T-helper 2 cell treated with Interferon-gamma antibody and Interleukin-4, amounts not matched to agents 5 μg/mL and 100 μg/mL, for 36 hours (primary cell): ENCODE data around the gene UBE2J1.

ENCODE experiments used
- DNase-seq: peaks from one replicate; pipeline ENCODE4 v3.0.0; 2021; ENCODE audit warnings: low spot score
- H3K27ac Mint-ChIP-seq: one replicate; pipeline ENCODE4 v1.8.0; 2021; ENCODE audit warnings: mild to moderate bottlenecking, mixed read lengths
- H3K27me3 Mint-ChIP-seq: one replicate; pipeline ENCODE4 v1.8.0; 2021; ENCODE audit warnings: low read depth, mixed read lengths
- H3K36me3 Mint-ChIP-seq: one replicate; pipeline ENCODE4 v1.8.0; 2021; ENCODE audit warnings: low read depth, mixed read lengths
- H3K4me1 Mint-ChIP-seq: one replicate; pipeline ENCODE4 v1.8.0; 2021; ENCODE audit warnings: low read depth, mixed read lengths
- H3K4me3 Mint-ChIP-seq: one replicate; pipeline ENCODE4 v1.8.0; 2022; ENCODE audit warnings: mild to moderate bottlenecking, moderate library complexity, mixed read lengths
- H3K9me3 Mint-ChIP-seq: one replicate; pipeline ENCODE4 v1.8.0; 2021; ENCODE audit warnings: mixed read lengths

UBE2J1 gene

GRCh38 chr6:89379281-89379680, 26.8 kb upstream of the UBE2J1 start:
- Mint-ChIP-seq H3K27ac (no peak overlapping the region), H3K36me3 (peaks cover 2% of the 10 kb centered on the region), H3K4me1 (peaks cover 19% of the 10 kb centered on the region), H3K9me3 (no peaks in the 10 kb centered on the region), H3K27me3 (no peaks in the 10 kb centered on the region), H3K4me3 (no peak overlapping the region)
- no peak for DNase-seq

GRCh38 chr6:89378628-89379027, 26.1 kb upstream of the UBE2J1 start:
- no peak overlapping the region for H3K27ac Mint-ChIP-seq
- peaks cover 2% of the 10 kb centered on the region for H3K36me3 Mint-ChIP-seq
- DNase-seq = no peak
- no peaks in the 10 kb centered on the region for H3K27me3 Mint-ChIP-seq
- peaks cover 24% of the 10 kb centered on the region for H3K4me1 Mint-ChIP-seq
- H3K9me3 Mint-ChIP-seq = no peaks in the 10 kb centered on the region
- no peak overlapping the region for H3K4me3 Mint-ChIP-seq

GRCh38 chr6:89375427-89376267, 23.1 kb upstream of the UBE2J1 start:
- peak; percentile 76 for DNase-seq
- no peaks in the 10 kb centered on the region for H3K9me3 Mint-ChIP-seq
- H3K27ac Mint-ChIP-seq = peak overlapping the region; percentile 31
- no peaks in the 10 kb centered on the region for H3K27me3 Mint-ChIP-seq
- H3K36me3 Mint-ChIP-seq = no peaks in the 10 kb centered on the region
- H3K4me1 Mint-ChIP-seq = peaks cover 37% of the 10 kb centered on the region
- no peak overlapping the region for H3K4me3 Mint-ChIP-seq

- no peaks in the 10 kb centered on the region for H3K9me3 Mint-ChIP-seq
- no peaks in the 10 kb centered on the region for H3K36me3 Mint-ChIP-seq
- no peaks in the 10 kb centered on the region for H3K27me3 Mint-ChIP-seq
- peaks cover 37% of the 10 kb centered on the region for H3K4me1 Mint-ChIP-seq
- peak overlapping the region; percentile 50 for H3K4me3 Mint-ChIP-seq
- H3K27ac Mint-ChIP-seq = peak overlapping the region; percentile 80
- DNase-seq = peak; percentile 26
These were observed 20.0 kb upstream of the UBE2J1 start for GRCh38 chr6:89372506-89372901.

GRCh38 chr6:89371849-89372505, 19.5 kb upstream of the UBE2J1 start:
- H3K36me3 Mint-ChIP-seq = no peaks in the 10 kb centered on the region
- H3K9me3 Mint-ChIP-seq = no peaks in the 10 kb centered on the region
- peak; percentile 72 for DNase-seq
- peak overlapping the region; percentile 50 for H3K4me3 Mint-ChIP-seq
- peaks cover 37% of the 10 kb centered on the region for H3K4me1 Mint-ChIP-seq
- peak overlapping the region; percentile 80 for H3K27ac Mint-ChIP-seq
- no peaks in the 10 kb centered on the region for H3K27me3 Mint-ChIP-seq

GRCh38 chr6:89368999-89369398, 16.5 kb upstream of the UBE2J1 start:
- Mint-ChIP-seq H3K36me3 (no peaks in the 10 kb centered on the region), H3K4me3 (no peak overlapping the region), H3K4me1 (peaks cover 27% of the 10 kb centered on the region), H3K27me3 (no peaks in the 10 kb centered on the region), H3K27ac (no peak overlapping the region), H3K9me3 (no peaks in the 10 kb centered on the region)
- no peak for DNase-seq

- no peaks in the 10 kb centered on the region for H3K27me3 Mint-ChIP-seq
- no peak overlapping the region for H3K27ac Mint-ChIP-seq
- H3K9me3 Mint-ChIP-seq = no peaks in the 10 kb centered on the region
- peaks cover 25% of the 10 kb centered on the region for H3K4me1 Mint-ChIP-seq
- no peaks in the 10 kb centered on the region for H3K36me3 Mint-ChIP-seq
- H3K4me3 Mint-ChIP-seq = no peak overlapping the region
- peak; percentile 30 for DNase-seq
These were observed 15.6 kb upstream of the UBE2J1 start for GRCh38 chr6:89368107-89368506.

GRCh38 chr6:89364586-89364985, 12.1 kb upstream of the UBE2J1 start:
- Mint-ChIP-seq H3K4me3 (no peak overlapping the region), H3K36me3 (peaks cover 2% of the 10 kb centered on the region), H3K27me3 (no peaks in the 10 kb centered on the region), H3K4me1 (peaks cover 28% of the 10 kb centered on the region), H3K27ac (no peak overlapping the region), H3K9me3 (no peaks in the 10 kb centered on the region)
- DNase-seq = no peak

- Mint-ChIP-seq H3K4me1 (peaks cover 43% of the 10 kb centered on the region), H3K4me3 (no peak overlapping the region), H3K27ac (no peak overlapping the region), H3K36me3 (peaks cover 2% of the 10 kb centered on the region), H3K27me3 (no peaks in the 10 kb centered on the region), H3K9me3 (no peaks in the 10 kb centered on the region)
- no peak for DNase-seq
These were observed 8.6 kb upstream of the UBE2J1 start for GRCh38 chr6:89361171-89361570.

GRCh38 chr6:89360415-89360999, 8.0 kb upstream of the UBE2J1 start:
- Mint-ChIP-seq H3K36me3 (peaks cover 2% of the 10 kb centered on the region), H3K4me1 (peaks cover 46% of the 10 kb centered on the region), H3K27me3 (no peaks in the 10 kb centered on the region), H3K4me3 (peak overlapping the region; percentile 1), H3K9me3 (no peaks in the 10 kb centered on the region), H3K27ac (peak overlapping the region; percentile 35)
- no peak for DNase-seq

- H3K9me3 Mint-ChIP-seq = no peaks in the 10 kb centered on the region
- no peaks in the 10 kb centered on the region for H3K27me3 Mint-ChIP-seq
- H3K4me1 Mint-ChIP-seq = peaks cover 42% of the 10 kb centered on the region
- no peak overlapping the region for H3K4me3 Mint-ChIP-seq
- no peak for DNase-seq
- no peak overlapping the region for H3K27ac Mint-ChIP-seq
- H3K36me3 Mint-ChIP-seq = peaks cover 2% of the 10 kb centered on the region
These were observed 7.0 kb upstream of the UBE2J1 start for GRCh38 chr6:89359561-89359960.

- no peak for DNase-seq
- Mint-ChIP-seq H3K36me3 (no peaks in the 10 kb centered on the region), H3K27ac (peak overlapping the region; percentile 93), H3K9me3 (no peaks in the 10 kb centered on the region), H3K27me3 (no peaks in the 10 kb centered on the region), H3K4me3 (peak overlapping the region; percentile 86), H3K4me1 (peaks cover 50% of the 10 kb centered on the region)
These were observed 4.9 kb upstream of the UBE2J1 start for GRCh38 chr6:89357390-89357789.

- no peaks in the 10 kb centered on the region for H3K27me3 Mint-ChIP-seq
- no peak for DNase-seq
- peaks cover 2% of the 10 kb centered on the region for H3K36me3 Mint-ChIP-seq
- H3K4me3 Mint-ChIP-seq = peak overlapping the region; percentile 86
- H3K27ac Mint-ChIP-seq = peak overlapping the region; percentile 49
- H3K4me1 Mint-ChIP-seq = peaks cover 53% of the 10 kb centered on the region
- H3K9me3 Mint-ChIP-seq = no peaks in the 10 kb centered on the region
These were observed 4.2 kb upstream of the UBE2J1 start for GRCh38 chr6:89356642-89357170.
